ENCODE measurements around the gene STEAP1B.

STEAP1B gene

DNA sequence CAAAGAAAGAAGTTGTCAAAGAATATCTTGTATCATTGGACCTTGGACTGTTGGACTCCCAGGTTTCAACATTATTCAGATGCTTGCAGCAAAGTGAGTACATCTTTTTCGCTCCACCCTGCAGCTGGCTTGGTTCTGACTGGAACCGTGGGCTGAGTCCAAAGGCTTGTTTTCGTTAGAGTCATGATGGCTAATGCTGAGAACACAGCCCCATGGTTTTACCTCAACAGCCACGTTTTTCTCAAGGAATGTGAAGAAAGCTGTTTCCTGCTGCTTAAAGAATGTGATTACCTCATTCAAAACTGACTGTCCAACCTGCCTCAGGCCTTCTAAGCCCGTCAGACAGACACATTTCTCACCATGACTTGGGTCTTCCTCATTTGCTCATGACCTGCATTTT, 69.5 kb downstream of the STEAP1B start:
- DNase-seq (ENCODE audit: low spot score), result no peak

DNA sequence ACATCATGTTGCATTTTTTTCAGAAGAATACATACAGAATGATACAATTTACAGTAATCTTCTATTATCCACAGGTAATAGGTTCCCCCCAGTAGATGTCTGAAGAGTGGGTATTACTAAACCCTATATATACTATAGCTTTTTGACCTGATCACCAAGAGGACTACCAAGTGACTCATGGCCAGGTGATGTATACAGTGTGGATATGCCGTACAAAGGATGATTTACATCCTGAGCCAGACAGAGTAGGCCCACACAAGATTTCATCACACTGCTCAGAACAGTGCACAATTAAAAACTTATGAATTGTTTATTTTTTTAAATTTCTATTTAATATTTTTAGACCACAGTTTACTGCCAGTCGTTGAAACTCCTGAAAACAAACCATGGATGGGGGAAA, 70.6 kb downstream of the STEAP1B start:
- DNase-seq (ENCODE audit: low spot score), result no peak

DNA sequence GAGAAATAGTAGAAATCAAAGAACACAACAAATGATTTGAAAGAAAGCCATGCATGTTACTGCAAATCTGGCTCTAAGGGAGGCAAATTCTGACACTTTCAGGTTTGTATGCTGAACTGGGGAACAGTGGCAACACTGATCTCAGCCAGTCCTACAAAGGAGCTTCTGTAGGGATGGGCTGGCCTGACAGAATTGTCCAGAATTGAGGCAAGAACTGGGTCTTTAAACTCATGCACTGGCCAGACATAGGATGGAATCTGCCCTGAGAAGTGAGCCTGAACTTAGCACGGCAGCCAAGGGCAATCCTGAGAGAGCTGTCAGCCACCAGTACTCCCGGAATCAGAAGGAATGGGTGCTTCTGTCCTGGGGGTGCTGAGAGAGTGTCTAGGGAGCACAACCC, 72.1 kb downstream of the STEAP1B start:
- DNase-seq (ENCODE audit: low spot score), result peak; percentile 64

DNA sequence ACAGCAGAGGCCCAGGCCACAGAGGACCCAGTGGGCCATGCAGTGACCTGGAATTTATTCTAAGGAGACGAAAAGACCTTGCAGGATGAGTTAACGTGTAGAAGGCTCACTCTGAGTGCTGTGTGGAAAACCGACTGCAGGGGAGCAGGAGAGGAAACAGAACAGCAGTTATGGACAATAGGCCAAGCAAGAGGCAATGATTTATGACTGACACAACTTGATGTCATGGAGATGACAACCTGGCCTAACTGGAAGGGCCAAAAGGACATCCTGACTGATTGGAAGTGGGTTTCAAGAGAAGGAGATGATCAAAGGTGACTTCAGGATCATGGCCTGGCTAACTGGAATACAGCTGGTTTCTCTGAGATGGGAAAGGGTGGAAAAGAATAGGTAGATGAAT, 72.9 kb downstream of the STEAP1B start:
- no peak for DNase-seq (ENCODE audit: low spot score)

DNA sequence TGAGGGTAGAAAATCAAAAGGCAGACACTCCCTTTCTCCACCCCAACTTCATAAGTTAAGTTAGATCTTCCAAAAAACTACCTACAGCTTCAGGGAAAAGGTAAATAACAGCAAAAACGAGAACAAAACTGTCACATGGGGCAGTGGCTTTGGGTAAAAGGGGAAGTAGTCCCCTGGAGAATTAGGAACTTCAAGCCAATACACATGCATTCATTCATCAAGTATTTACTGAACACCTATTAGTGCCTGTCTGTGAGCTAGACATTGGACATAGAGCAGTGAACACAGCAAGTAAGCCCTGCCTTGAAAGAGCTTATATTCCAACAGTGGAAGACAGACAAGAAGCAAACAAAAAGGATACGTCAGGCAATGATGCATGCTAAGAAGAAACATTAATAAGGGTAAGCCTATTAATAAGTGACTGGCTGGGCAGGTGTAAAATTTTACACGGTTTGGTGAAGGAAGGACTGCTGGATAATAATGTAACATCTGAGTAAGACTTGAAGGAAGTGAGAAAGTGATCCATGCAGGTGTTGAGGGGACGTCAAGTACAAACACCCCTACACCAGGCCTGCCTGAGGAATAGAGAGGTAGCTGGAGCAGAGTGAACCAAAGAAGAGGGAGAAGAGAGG, 73.4 kb downstream of the STEAP1B start:
- DNase-seq (ENCODE audit: low spot score), result no peak

DNA sequence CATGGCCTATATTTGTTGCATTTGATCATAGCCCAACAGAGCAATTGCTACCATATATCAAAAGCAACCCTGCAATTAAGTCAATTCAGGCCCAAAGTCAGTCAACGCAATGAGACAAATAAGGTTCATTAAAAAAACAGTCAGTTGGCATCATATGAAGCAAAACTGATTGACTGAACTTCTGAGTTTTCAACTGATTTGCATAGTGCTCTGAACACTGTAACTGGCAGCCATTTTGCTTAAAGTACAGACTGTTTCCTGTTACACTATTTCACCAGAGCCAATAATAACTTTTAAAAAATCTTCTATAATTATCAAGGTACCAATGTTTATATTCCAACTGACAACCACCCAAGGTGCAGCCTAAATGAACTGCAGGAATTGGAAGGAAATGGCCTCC, 74.6 kb downstream of the STEAP1B start:
- DNase-seq (ENCODE audit: low spot score), result no peak

DNA sequence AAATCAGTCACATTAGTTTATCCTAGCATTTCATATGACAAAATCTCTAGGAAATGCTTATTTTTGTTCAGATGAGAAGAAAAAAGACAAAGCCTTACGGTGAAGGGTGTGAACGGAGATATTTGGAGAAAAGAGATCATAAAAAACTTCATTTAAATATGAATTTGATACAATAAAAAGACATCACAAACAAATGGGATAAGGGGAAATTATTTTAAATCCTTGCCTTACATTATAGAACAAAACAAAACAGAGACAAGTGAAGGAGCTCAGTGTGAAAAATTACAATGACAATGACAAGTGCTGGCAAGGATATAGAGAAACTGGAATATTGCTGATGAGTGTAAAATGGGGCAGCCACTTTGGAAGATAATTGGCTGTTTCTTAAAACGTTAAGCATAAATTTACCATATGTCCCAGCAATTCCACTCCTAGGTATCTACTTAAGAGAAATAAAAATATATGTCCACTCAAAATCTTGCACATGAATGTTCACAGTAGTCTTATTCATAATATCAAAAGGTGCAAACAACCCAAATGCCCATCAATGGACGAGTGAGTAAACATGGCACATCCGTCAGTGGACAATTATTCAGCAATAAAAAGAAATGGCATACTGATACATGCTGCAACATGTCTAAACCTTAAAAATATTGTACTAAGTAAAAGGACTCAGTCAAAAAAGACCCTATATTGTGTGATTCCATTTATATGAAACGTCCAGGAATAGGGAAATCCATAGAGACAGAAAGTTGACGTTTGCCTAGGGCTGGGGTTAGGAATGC, 77.0 kb downstream of the STEAP1B start:
- no peak for DNase-seq (ENCODE audit: low spot score)

DNA sequence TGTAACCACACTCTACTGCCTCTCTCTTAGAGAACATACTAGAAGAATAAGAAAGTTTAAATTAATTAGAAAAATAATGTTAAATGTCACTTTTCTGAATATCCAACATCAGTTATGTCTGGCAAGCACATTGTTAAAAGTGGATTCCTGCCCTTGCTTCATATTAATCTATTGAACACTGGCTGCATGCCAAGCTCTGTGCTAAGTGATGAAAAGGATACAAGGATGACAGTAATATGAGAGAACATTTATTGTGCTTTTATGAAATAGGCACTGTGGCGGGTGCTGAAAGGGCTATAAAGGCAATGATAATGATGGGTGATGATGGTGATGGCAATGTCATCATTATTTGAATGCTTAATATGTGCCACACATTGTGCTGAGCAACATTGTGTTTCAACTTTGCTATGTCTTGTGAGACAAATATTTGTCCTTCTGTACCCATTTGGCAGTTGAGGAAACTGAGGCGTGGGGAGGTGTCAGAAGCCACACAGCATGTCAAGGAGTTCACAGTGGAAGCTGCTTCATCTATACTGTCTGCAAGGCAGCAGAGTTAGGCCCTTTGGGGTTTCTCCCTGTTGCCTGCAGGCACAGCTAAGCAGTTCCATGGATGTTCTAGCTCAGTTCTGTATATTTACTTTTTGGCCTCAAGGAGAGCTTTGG, 78.9 kb downstream of the STEAP1B start:
- DNase-seq (ENCODE audit: low spot score), result no peak

DNA sequence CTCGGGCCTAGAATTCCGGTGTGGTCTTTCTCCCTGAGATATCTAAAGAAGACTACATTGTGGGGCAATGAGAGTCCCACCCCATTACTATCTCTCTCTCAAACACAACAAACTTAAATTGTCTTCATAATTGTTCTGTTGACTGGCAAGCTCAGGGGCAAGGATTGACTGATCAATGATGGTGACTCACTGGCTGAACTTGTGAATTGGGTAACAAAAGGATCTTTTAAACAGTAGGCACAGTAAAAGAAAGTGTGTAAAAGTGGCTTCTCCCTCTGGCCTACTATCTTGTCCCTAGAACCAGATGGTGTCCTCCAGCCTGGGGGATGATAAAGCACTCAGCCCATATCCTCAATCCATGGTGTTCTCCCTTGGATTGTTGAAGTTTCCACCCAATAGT, 80.0 kb downstream of the STEAP1B start:
- no peak for DNase-seq (ENCODE audit: low spot score)

DNA sequence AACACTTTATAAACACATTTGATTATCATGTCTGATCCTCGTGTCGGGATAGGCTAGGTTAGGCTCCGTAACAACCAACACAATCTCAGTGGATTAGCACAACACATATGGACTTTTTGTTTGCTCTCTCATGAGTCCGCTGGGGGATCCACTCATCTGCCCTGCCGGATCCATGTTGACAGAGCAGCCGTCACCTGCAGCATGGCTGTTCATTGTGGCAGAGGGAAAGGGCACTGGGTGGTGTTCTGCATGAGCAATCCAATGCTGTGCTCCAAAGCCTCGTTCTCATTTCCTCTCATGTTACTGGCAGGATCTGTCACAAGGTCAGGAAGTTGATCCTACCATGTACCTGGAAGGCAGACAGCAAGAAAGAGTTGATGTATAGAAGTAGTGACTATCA, 80.5 kb downstream of the STEAP1B start:
- DNase-seq (ENCODE audit: low spot score), result no peak

DNA sequence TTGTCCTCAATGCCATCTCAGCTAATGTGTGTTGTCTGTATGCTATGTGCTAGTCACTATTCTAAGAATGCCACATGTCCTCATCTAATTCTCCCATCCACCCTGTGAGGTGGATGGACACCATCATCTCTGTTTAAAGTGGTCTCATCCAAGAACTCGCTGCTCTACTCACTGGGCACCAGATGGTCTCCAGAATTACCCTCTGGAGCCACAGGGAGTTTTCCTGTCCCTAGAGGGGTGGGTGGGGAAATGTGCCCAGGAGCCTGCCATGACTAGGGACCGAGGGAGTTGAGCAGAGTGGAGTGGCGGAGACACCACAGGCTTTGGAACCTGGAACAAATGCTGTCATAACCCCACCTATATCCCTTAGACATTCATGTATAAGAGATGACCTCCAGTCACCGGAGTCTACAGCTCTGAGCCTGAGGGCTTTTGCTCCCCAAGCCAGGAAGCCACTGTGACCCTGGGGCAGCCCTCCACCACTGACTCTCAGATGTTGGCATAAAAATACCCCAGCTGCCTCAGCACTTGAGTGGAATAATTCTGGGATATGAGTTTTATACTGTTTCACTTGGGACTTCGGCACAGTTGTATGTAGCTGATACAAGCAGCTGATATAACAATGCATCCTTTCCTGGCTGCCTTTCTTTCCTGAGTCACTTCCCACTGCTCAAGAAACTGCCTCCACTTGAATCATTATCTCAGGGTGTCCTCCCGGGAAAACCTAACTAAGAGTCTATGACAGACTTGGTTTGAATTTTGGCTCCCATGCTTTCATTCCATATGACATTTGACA, 81.5 kb downstream of the STEAP1B start:
- no peak for DNase-seq (ENCODE audit: low spot score)

DNA sequence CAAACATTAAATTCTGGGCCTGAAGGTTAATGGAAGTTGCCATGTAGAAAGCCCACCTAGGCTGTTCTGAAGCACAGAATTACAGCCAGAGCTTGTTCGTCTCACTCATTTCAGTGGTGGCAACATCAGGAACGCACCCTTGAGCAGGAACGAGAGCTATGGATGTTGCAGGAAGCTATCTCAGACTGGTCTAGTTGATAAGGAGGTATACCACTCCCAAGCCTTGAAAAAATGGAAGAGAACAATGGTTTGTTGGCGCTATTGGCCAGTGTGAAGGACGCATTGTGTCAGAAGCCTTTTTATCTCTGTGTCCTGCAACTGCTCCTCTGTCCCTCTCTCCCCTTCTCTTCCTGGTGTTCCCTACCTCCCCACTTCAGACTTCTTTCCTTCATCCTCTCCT, 82.1 kb downstream of the STEAP1B start:
- DNase-seq (ENCODE audit: low spot score), result no peak

DNA sequence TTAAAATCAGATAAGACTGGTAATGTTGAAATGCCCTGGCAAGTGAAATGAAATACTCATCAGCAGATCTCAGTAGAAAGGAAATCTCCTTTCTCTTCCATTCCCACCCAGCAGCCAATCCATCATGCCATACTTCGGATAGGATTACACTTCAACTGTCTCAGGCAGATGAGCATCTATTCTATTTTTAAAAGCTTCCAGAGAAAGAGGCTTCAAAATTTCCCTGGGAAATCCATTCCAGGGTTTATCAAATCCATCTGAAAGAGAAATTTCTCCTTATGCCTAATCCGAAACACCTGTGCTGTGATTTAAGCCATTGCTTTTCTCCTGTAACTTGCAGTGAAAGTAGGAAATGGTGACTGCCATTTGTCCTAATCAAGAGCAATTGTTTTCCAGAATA, 82.6 kb downstream of the STEAP1B start:
- DNase-seq (ENCODE audit: low spot score), result no peak

DNA sequence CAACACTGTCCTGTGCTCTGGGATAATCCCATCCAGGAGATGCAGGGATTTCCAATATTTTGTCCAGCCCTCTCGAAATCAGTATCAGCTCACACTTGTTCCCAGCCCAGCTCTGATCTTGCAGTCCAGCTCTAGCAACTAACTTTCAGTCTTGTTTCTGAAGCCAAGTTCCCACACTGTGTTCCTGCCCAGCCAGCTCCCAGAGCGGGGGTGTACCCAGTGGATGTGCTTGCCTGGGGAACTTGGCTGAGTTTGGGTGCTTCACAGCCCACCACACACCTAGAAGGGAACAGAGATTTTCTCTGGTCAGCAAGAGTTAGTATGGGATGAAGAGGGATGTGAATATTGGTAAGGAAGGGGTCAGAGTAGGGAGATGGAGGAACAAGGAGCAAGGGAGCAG, 85.6 kb downstream of the STEAP1B start:
- DNase-seq (ENCODE audit: low spot score), result no peak

DNA sequence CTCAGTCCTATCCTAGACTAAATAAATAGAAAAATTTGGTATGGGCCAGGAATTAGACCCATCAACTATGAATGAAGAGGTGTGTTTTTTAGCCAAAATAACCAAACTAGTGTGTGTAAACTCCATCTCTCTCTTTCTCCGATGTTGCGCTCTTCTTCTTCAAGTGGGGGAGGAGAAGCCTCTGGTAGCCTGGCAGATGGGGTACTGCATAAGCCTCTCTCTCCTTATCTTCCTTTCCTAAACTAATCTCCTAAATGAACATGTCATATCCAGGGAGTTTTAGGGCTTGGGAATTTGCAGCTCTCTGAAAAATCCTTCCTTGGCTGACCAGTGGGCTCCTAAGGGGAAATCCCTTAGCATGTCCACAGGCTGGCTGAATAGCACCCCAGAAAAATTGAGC, 86.8 kb downstream of the STEAP1B start:
- no peak for DNase-seq (ENCODE audit: low spot score)

DNA sequence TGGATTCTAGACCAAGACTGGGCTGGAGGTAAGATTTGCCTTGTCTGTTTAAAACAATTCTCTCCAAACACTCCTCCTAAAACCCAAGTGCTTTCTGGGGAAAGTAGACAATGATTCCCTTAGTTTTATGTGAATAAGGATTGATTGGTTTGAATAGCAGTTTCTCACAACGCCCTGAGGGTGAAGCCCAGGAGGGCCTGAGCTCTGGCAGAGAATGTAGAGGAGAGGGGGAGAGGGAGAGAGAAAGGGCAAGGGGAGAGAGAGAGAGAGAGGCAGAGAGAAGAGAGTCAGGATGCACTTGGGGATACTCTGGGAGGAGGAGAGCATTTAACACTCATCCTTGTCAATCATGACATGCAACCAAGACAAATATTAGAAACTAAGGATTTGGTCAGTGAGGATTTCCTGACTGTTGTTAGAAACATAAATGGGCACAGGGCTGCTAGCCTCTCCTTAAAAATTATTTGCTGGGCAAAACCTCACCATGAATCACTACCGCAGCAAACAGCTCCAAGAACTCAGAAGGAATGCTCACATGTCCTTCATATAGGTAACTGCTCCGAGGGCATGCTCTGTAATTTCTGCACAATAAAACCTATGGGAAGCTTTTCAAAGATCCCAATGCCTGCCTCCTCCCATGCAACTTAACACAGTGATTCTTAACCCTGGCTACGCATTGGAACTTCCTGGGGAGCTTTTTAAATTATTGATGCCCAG, 87.9 kb downstream of the STEAP1B start:
- DNase-seq (ENCODE audit: low spot score), result no peak

DNA sequence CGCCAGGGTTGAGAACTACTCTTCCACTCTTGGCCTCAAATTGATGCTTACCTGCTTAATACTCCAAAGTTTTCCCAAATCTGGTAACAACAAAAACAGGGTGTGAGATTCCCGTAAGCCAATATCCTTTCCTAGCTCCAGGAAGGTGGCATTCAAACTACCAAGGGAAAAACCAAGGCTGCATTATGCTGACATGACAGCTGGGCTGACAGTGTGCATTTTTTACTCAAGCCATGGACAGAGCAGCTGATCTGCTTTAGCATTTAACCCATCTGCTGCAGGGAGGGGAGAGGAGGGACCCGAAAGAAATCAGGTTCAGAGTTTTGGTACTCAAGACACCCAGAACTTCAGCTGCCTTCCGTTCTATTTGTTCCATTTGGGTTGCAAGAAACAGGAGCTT, 93.3 kb downstream of the STEAP1B start:
- no peak for DNase-seq (ENCODE audit: low spot score)

DNA sequence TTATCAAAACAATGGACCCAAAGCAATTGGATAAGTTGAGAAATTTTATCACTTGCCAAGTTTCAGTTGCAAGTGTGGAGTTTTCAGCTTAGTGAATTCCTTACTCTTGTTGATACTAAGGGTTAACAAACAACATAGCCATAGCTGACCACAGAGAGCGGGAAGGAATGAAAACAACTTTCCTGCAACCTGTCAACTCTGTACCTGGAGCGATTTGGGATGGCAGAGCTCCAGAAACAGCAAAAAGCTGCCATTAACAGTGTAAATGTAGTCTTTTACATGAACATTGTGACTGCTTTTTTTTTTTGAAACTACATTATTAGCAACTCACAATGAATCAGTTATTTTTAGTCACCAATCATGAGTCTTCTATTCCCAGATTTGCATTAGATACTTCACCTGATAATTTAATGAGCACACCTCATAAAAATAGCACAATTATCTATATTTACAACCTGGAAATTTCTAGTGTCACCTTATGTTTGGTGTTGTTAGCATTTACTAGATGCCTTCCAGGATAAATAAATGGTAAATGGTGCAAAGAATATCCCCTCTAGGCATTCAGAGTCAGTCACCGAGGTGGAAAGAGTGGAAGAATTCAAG, 95.5 kb downstream of the STEAP1B start:
- DNase-seq (ENCODE audit: low spot score), result no peak

DNA sequence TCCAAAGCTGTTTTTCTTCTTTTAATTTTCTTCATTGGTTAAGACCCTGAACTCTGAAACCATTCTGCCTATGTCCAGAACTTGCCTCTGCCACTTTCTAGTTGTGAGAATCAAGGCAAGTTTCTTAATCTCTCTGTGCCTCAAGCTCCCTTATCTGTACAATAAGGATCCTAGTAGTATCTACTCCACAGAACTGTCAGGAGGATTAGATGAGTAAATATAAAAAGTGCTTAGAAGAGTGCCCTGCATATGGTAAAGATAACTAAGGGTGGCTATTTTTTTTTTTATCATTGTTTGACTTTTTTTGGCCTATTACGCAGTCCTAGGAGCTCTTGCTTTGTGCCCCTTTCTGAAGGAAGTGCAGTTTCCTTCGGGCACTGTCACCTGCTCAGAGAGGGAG, 96.6 kb downstream of the STEAP1B start:
- no peak for DNase-seq (ENCODE audit: low spot score)

DNA sequence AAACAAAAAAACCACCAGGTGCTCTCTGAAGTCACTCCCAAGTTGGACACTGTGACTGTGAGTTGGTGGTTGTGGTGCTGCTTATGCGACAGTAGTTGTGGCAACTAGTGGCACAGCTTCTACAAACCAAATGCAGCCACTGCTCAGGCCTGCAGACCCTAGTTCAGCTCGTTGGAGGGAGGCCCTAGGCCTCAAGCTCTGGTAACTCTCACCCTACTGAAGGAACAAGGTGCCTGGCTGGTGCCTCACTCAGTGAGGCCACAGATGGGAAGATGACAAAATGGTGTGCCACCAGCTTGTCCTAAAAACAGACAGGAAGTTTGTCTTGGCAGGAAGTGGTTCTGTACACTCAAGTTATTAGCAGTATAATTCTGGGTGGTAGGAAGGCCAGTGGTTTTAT, 97.7 kb downstream of the STEAP1B start:
- DNase-seq (ENCODE audit: low spot score), result no peak

DNA sequence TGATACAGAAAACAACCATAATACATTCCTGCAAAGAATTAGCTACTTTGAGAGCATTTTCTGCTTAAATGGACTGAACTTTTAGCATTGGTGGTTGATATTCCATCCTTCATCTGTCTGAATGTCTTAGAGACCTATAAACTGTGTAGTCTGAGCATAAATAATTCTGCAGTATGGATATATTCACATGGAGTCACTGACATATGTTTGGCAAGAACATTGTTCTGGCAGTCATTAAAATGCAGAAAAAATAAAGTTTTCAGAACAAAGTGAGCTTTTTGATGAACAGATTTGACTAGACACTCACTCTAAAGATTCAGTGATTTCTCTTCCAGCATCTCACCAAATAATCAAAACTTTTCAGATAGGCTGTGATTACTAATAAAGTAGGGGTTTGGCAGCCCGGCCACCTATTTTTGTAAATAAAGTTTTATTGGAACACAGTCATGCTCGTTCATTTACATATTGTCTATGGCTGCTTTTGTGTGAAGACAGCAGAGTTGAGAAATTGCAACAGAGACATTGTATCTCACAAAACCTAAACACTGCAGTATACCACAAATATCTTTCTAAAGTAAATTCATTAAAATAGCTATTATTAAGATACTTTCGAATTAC, 98.9 kb downstream of the STEAP1B start:
- no peak for DNase-seq (ENCODE audit: low spot score)

Data from pons (tissue), 1 donor.